Raji (cell line): Measurements from ENCODE around the gene RNU6-9.

ENCODE experiments used
- POLR2A ChIP-seq: IDR thresholded peaks from 2 replicates; pipeline ENCODE4 v1.6.1; 2011; ENCODE audit warnings: low read depth, low read length, control low read depth; ENCODE audit not compliant: insufficient read depth

Gene RNU6-9

DNA sequence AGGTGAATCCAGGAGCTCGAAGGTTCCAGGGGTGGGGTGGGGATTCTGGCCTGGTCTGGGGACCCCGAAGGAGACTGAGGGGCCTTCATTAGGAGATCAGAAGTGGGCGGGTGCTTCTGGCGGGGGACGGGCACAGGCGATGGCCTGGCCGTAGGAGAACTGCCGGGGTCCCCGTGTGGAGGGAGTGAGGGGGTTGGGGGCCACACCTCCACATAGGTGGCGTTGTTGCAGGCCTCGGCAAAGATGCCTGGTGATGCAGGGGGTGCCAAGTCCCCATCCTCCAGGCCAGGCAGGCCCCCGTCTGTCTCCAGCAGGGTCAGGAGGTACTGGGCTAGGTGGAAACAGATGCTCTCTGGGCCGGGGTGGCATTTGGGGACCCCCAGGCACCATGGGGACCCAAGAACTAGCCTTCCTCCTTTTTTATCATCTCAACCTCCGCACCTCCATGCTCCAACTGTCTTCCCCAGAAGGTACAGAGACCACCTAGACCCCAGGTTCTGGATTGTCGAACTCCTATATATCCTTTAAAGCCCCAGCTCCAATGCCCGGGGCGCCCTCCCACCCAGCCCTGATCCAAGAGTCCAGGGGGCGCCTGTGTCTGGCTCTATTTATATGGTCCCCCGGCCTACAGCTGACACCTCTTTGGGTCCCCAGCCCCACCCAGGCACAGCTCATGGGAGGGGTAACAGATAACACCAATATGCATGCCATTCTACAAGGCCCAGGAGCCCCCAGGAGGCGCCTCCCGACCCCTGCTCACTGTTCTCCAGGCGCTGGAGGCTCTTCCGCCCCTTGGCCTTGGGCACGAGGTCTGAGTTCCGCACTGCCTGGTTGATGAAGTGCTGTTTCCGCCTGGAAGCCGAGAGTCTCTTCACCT, 8.2 kb downstream of the RNU6-9 start:
- no peak for TF ChIP-seq POLR2A

DNA sequence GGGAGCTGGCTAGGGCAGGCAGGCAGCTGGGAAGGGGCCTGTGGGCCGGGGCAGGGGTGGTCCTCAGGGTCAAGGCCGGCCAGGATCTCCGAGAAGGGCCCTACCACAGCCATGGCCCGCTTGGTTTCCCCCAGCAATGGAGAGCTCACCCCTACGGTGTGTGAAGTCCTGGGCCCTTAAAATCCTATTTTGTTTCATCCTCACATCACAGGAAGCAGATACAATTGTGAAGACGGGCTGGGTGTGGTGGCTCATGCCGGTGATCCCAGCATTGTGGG, 8.7 kb downstream of the RNU6-9 start:
- no peak for TF ChIP-seq POLR2A

DNA sequence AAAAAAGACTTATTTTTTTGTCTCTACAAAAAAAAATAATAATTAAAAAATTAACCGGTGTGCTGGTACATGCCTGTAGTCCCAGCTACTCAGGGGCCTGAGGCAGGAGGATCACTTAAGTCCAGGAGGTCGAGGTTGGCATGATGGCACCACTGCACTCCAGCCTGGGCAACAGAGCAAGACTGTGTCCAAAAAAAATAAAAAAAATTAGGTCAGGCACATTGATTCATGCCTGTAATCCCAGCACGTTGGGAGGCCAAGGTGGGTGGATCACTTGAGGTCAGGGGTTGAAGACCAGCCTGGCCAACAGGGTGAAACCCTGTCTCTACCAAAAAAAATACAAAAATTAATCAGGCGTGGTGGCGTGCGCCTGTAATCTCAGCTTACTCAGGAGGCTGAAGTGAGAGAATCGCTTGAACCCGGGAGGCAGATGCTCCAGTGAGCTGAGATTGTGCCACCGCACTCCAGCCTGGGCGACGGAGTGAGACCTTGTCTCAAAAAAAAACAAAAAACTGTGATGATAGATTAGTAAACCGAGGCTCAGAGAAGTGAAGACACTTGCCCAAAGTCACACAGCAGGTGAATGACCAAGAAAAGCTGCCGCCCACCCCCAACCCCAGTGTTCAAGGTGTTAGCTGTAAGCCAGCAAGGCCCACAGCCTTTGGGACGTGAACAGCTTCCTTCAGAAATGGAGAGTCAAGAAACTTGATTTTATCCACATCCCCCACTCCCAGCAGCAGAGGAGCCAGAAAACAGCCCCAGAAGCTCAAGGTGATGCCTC, 9.4 kb downstream of the RNU6-9 start:
- no peak for TF ChIP-seq POLR2A

DNA sequence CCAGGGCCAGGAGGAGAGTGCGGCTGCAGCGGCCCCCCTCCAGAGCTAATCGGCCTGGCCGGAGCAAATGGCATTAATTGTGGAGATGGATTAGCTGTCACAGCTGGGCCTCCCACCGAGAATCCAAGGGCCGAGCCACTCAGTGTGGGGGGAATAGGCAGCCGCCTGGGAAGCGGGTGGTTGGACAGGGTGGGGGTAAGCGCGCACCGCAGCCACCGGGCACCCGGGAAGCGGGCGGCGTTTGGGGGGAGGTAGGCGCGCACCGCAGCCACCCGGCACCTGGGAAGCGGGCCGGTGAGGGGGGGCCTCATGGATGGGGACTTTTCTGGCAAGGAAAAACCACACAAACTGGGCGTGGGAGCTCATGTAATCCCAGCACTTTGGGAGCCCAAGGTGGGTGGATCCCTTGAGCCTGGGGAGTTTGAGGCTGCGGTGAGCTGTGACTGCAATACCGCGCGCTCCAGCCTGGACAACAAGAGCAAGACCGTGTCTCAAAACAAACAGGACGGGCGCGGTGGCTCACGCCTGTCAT, 10.0 kb downstream of the RNU6-9 start:
- no peak for TF ChIP-seq POLR2A

- no peak for TF ChIP-seq POLR2A
These were observed 11.3 kb downstream of the RNU6-9 start for GRCh38 chr19:904545-904944.

DNA sequence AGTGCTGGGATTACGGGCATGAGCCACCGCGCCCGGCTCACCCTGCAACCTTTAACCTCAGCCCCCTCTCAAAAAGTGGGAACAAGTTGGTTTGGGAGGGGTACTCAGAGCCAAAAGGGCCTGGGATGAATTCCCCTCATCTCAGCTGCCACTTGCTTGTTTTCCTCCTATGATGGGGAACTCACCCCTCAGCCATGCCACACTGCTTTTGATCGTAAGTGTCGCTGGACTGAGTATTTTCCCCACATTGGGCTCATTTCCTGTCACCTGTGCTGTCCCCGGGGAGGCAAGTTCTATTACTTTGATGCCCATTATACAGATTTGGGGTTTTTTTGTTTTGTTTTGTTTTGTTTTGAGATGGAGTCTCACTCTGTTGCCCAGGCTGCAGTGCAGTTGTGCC, 13.2 kb downstream of the RNU6-9 start:
- TF ChIP-seq POLR2A = no peak

GRCh38 chr19:907183-907853, 14.0 kb downstream of the RNU6-9 start:
- TF ChIP-seq POLR2A = no peak

GRCh38 chr19:911197-912033, 18.1 kb downstream of the RNU6-9 start:
- TF ChIP-seq POLR2A = no peak

DNA sequence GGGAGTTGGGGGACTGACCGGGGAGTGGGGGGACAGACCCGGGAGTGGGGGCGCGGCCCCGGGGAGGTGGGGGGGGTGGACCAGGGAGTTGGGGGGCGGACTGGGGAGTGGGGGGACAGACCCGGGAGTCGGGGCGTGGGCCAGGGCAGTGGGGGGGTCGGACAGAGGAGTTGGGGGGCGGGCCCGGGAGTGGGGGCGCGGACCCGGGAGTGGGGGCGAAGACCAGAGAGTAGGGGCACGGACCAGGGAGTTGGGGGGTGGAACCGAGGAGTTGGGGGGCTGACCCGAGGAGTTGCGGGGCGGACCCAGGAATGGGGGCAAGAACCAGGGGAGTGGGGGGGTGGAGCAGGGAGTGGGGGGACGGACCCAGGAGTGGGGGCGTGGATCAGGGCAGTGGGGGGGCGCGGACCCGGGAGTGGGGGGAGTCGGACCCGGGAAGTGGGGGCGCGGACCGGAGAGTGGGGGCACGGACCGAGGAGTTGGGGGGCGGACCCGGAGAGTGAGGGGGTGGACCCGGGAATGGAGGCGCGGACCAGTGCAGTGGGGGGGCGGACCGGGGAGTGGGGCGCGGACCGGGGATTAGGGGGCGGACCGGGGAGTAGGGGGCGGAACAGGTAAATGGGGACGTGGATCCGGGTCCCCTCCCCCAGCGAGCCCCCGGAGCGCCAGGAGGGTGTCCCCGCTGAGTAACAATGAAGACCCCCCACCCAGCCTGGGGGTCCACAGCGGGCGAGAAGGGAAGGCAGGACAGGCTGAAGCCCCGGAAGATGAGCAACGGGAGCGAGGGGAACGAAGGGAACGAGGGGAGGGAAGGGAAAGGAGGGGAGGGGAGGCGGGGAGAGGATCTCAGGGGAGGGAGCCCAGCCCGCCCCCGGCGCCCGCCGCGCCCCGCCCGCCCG, 19.1 kb downstream of the RNU6-9 start:
- TF ChIP-seq POLR2A = no peak

DNA sequence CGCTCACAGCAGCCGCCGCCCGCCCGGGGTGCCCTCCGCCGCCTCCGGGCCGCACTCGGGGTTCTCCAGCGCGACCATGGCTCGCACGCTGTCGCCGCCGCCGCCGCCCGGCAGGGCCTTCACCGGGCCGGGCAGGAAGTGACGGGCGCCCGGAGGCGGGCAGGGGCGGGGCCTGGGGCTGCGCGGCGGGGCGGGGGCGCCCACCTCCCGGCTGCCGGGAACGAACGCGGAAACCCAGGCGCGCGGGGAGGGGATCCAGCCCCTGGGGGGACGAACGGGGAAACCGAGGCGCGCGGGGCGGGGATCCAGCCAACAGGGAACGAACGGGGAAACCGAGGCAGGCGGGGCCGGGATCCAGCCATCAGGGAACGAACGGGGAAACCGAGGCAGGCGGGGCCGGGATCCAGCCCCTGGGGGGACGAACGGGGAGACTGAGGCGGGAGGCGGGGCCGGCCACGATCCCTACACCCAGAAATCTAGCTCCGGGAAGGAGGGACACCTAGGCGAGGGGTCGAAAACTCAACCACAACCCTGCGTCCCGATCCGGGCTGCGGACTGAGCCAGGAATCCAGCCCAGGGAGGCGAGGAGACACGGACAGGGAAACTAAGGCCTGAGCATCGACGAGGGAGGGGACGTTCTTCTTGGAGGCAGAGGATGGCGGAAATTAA, 19.9 kb downstream of the RNU6-9 start, which contains the start of gene R3HDM4:
Gene R3HDM4 (minus strand): TSS at position 140 of the 669 bp plus-strand sequence. CDS start 62 bp downstream, at position 78.
- peak; percentile 47 for TF ChIP-seq POLR2A

GRCh38 chr19:916645-917322, 23.5 kb downstream of the RNU6-9 start:
- no peak for TF ChIP-seq POLR2A

GRCh38 chr19:917323-918151, 24.3 kb downstream of the RNU6-9 start, which contains the start of gene KISS1R:
Gene KISS1R, plus strand, starts transcription at chr19:917333. Its CDS starts 170 bp downstream, at chr19:917503.
- no peak for TF ChIP-seq POLR2A

DNA sequence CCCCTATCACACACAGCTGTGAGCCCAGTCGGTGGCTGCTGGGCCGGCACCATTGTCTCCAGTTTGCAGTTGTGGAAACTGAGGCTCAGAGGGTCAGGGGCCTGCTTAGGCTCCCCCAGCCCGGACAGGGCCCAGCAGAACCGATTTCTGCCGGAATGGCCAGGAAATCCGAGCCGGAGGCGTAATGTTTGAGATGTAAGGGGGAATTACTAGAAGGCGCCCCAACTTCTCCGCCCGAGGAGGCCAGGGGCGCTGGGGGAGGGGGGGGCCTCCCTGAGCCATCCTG, 24.8 kb downstream of the RNU6-9 start:
- TF ChIP-seq POLR2A = no peak
